ENCODE results near the gene GPBAR1. TPM values are rescaled to one million over a fixed set of nuclear protein-coding genes. Genes with fewer than 3 reads are reported as not detected.

Gene GPBAR1
- total RNA-seq, 1 experiment from 2014 or later: 0.30 TPM

GRCh38 chr2:218292048-218293014 is 31.5 kb downstream of the GPBAR1 start, which contains the start of gene TMBIM1:
Gene TMBIM1 (minus strand): TSS chr2:218292503. CDS start chr2:218282141, 10,362 bp downstream.
- POLR2A ChIA-PET (ENCODE audit: low non-redundant PET): no interaction called here
- intact Hi-C loops (cut with micrococcal nuclease; ENCODE audit: unreplicated experiment): loop anchor here (2.0 to 5.0 kb wide), 2 partner anchors 102 to 355 kb away; no protein-coding TSS in a partner anchor
- BruUV-seq (replicated peaks): no TSS peak

GRCh38 chr2:218293715-218294429 is 33.1 kb downstream of the GPBAR1 start:
- CTCF ChIA-PET: interaction anchor here (0.6 to 0.8 kb wide), 2 partner anchors 137 to 294 kb away, joined by 3 to 7 read pairs; no protein-coding TSS in a partner anchor
- Histone ChIP-seq H3K27me3 (replicated peaks; ENCODE audit: insufficient read depth, low read depth, low read length, poor library complexity) (no peaks in the 10 kb centered on the region), H3K36me3 (ENCODE audit: insufficient read depth, low read length, poor library complexity, severe bottlenecking) (no peaks in the 10 kb centered on the region), H3K4me1 (ENCODE audit: insufficient read depth, low read length, poor library complexity, severe bottlenecking) (peaks cover 19% of the 10 kb centered on the region), H3K9me3 (ENCODE audit: low read depth, low read length, poor library complexity, severe bottlenecking) (no peaks in the 10 kb centered on the region), H3K4me3 (ENCODE audit: low read depth, low read length, poor library complexity, severe bottlenecking) (no peak overlapping the region), H3K27ac (ENCODE audit: low read depth, low read length, poor library complexity, severe bottlenecking) (no peak overlapping the region)
- TF ChIP-seq CTCF (conservative IDR thresholded peaks at IDR 0.05; ENCODE audit: low read depth, low read length): no peak
- TF ChIP-seq EZH2 (IDR thresholded peaks at IDR 0.05; ENCODE audit: borderline replicate concordance, low read depth, low read length, poor library complexity, severe bottlenecking): no peak
- POLR2A ChIA-PET (ENCODE audit: low non-redundant PET): no interaction called here
- intact Hi-C loops (cut with micrococcal nuclease; ENCODE audit: unreplicated experiment): loop anchor here (2.0 to 5.0 kb wide), 2 partner anchors 101 to 353 kb away; no protein-coding TSS in a partner anchor
- no peak for DNase-seq (ENCODE audit: low spot score)
- no TSS peak for BruUV-seq (replicated peaks)

More at GRCh38 chr2:218292048-218293014, 31.5 kb downstream of the GPBAR1 start, which contains the start of gene TMBIM1:
- Histone ChIP-seq H3K9me3 (ENCODE audit: low read depth, low read length, poor library complexity, severe bottlenecking) (no peaks in the 10 kb centered on the region), H3K4me3 (ENCODE audit: low read depth, low read length, poor library complexity, severe bottlenecking) (peak within 1 kb of the TSS; percentile 82), H3K27me3 (replicated peaks; ENCODE audit: insufficient read depth, low read depth, low read length, poor library complexity) (no peaks in the 10 kb centered on the region), H3K27ac (ENCODE audit: low read depth, low read length, poor library complexity, severe bottlenecking) (peak within 1 kb of the TSS; percentile 84), H3K36me3 (ENCODE audit: insufficient read depth, low read length, poor library complexity, severe bottlenecking) (no peaks in the 10 kb centered on the region), H3K4me1 (ENCODE audit: insufficient read depth, low read length, poor library complexity, severe bottlenecking) (peaks cover 23% of the 10 kb centered on the region)
- DNase-seq (ENCODE audit: low spot score): peak; percentile 86
- CTCF ChIA-PET: no interaction called here
- no peak for TF ChIP-seq EZH2 (IDR thresholded peaks at IDR 0.05; ENCODE audit: borderline replicate concordance, low read depth, low read length, poor library complexity, severe bottlenecking)
- TF ChIP-seq CTCF (conservative IDR thresholded peaks at IDR 0.05; ENCODE audit: low read depth, low read length): peak; percentile 70

- H3K36me3 ChIP-seq (ENCODE audit: insufficient read depth, low read length, poor library complexity, severe bottlenecking): no peaks in the 10 kb centered on the region
- H3K27ac ChIP-seq (ENCODE audit: low read depth, low read length, poor library complexity, severe bottlenecking): no peak overlapping the region
- H3K4me3 ChIP-seq (ENCODE audit: low read depth, low read length, poor library complexity, severe bottlenecking): no peak overlapping the region
- ChIA-PET POLR2A (ENCODE audit: low non-redundant PET) (no interaction called here), CTCF (interaction anchor here (0.8 kb wide), 1 partner anchor 136 kb away, joined by 3 read pairs; no protein-coding TSS in a partner anchor)
- H3K9me3 ChIP-seq (ENCODE audit: low read depth, low read length, poor library complexity, severe bottlenecking): no peaks in the 10 kb centered on the region
- peaks cover 19% of the 10 kb centered on the region for H3K4me1 ChIP-seq (ENCODE audit: insufficient read depth, low read length, poor library complexity, severe bottlenecking)
- intact Hi-C loops (cut with micrococcal nuclease; ENCODE audit: unreplicated experiment): loop anchor here (5.0 kb wide), 1 partner anchor 353 kb away; no protein-coding TSS in a partner anchor
- BruUV-seq (replicated peaks): no TSS peak
- TF ChIP-seq CTCF (conservative IDR thresholded peaks at IDR 0.05; ENCODE audit: low read depth, low read length) (no peak), EZH2 (IDR thresholded peaks at IDR 0.05; ENCODE audit: borderline replicate concordance, low read depth, low read length, poor library complexity, severe bottlenecking) (no peak)
- DNase-seq (ENCODE audit: low spot score): no peak
- no peaks in the 10 kb centered on the region for H3K27me3 ChIP-seq (replicated peaks; ENCODE audit: insufficient read depth, low read depth, low read length, poor library complexity)
These were observed 33.7 kb downstream of the GPBAR1 start for GRCh38 chr2:218294430-218295022.

Measured in A673 (cell line).